Measurements from ENCODE around the gene MAN1C1. TPM values are rescaled to one million over a fixed set of nuclear protein-coding genes. Genes with fewer than 3 reads are reported as not detected.
"Not testable (repeated sequence)": the region's sequence is repeated elsewhere in the genome, so short reads cannot be mapped to it uniquely, and the experiment has no call there.

The MAN1C1 gene
- total RNA-seq, 2 donors from 2014 or later = 2.7 to 4.3 TPM

GRCh38 chr1:25628741-25629421 lies 12.3 kb downstream of the MAN1C1 start:
- intact Hi-C loops (cut with DNase I) = no loop called here
- no peak overlapping the region for H3K4me3 ChIP-seq

GRCh38 chr1:25629836-25630235 lies 13.2 kb downstream of the MAN1C1 start:
- intact Hi-C loops (cut with DNase I) = no loop called here
- no peaks in the 10 kb centered on the region for H3K27me3 ChIP-seq
- no peak overlapping the region for H3K27ac ChIP-seq

More at GRCh38 chr1:25628741-25629421, 12.3 kb downstream of the MAN1C1 start:
- H3K27ac ChIP-seq = no peak overlapping the region
- H3K36me3 ChIP-seq = no peaks in the 10 kb centered on the region
- H3K27me3 ChIP-seq = no peaks in the 10 kb centered on the region
- no peak for DNase-seq
- H3K4me1 ChIP-seq = no peaks in the 10 kb centered on the region
- no peak for TF ChIP-seq CTCF (IDR thresholded peaks at IDR 0.05)
- H3K9me3 ChIP-seq = no peaks in the 10 kb centered on the region
- H3K9ac ChIP-seq (ENCODE audit: low read depth in 2 of 2, low read length in 2 of 2) = no peak overlapping the region

GRCh38 chr1:25631750-25632485 lies 15.3 kb downstream of the MAN1C1 start:
- Histone ChIP-seq H3K27me3 (no peaks in the 10 kb centered on the region), H3K9me3 (no peaks in the 10 kb centered on the region), H3K36me3 (no peaks in the 10 kb centered on the region), H3K4me3 (no peak overlapping the region), H3K9ac (ENCODE audit: low read depth in 2 of 2, low read length in 2 of 2) (no peak overlapping the region), H3K4me1 (no peaks in the 10 kb centered on the region), H3K27ac (peak overlapping the region; percentile 48)
- TF ChIP-seq CTCF (IDR thresholded peaks at IDR 0.05) = no peak
- intact Hi-C loops (cut with DNase I) = no loop called here
- DNase-seq = no peak

More at GRCh38 chr1:25629836-25630235, 13.2 kb downstream of the MAN1C1 start:
- Histone ChIP-seq H3K9me3 (no peaks in the 10 kb centered on the region), H3K9ac (ENCODE audit: low read depth in 2 of 2, low read length in 2 of 2) (no peak overlapping the region), H3K4me3 (no peak overlapping the region), H3K4me1 (no peaks in the 10 kb centered on the region), H3K36me3 (no peaks in the 10 kb centered on the region)
- no peak for DNase-seq
- TF ChIP-seq CTCF (IDR thresholded peaks at IDR 0.05) = no peak

- Histone ChIP-seq H3K27me3 (no peaks in the 10 kb centered on the region), H3K9ac (ENCODE audit: low read depth in 2 of 2, low read length in 2 of 2) (no peak overlapping the region), H3K27ac (no peak overlapping the region), H3K36me3 (no peaks in the 10 kb centered on the region), H3K4me1 (no peaks in the 10 kb centered on the region), H3K4me3 (no peak overlapping the region), H3K9me3 (no peaks in the 10 kb centered on the region)
- intact Hi-C loops (cut with DNase I) = no loop called here
- no peak for DNase-seq
- no peak for TF ChIP-seq CTCF (IDR thresholded peaks at IDR 0.05)
Observed at GRCh38 chr1:25634066-25634465, 17.5 kb downstream of the MAN1C1 start.

GRCh38 chr1:25634896-25635295 lies 18.3 kb downstream of the MAN1C1 start:
- no peak for DNase-seq
- intact Hi-C loops (cut with DNase I) = no loop called here
- Histone ChIP-seq H3K27ac (no peak overlapping the region), H3K9me3 (no peaks in the 10 kb centered on the region), H3K36me3 (no peaks in the 10 kb centered on the region), H3K9ac (ENCODE audit: low read depth in 2 of 2, low read length in 2 of 2) (no peak overlapping the region), H3K4me3 (no peak overlapping the region), H3K27me3 (no peaks in the 10 kb centered on the region), H3K4me1 (no peaks in the 10 kb centered on the region)
- no peak for TF ChIP-seq CTCF (IDR thresholded peaks at IDR 0.05)

- H3K9me3 ChIP-seq; H3K4me1 ChIP-seq; H3K27me3 ChIP-seq; DNase-seq; H3K4me3 ChIP-seq; H3K36me3 ChIP-seq; intact Hi-C loops (cut with DNase I); H3K27ac ChIP-seq; H3K9ac ChIP-seq (ENCODE audit: low read depth in 2 of 2, low read length in 2 of 2): not testable (repeated sequence)
Observed at GRCh38 chr1:25636141-25636540, 19.6 kb downstream of the MAN1C1 start.
